ENCODE data around the gene CORIN.

Gene CORIN

GRCh38 chr4:47686294-47686872 is 151.5 kb downstream of the CORIN start:
- TF ChIP-seq, protein P1, sequence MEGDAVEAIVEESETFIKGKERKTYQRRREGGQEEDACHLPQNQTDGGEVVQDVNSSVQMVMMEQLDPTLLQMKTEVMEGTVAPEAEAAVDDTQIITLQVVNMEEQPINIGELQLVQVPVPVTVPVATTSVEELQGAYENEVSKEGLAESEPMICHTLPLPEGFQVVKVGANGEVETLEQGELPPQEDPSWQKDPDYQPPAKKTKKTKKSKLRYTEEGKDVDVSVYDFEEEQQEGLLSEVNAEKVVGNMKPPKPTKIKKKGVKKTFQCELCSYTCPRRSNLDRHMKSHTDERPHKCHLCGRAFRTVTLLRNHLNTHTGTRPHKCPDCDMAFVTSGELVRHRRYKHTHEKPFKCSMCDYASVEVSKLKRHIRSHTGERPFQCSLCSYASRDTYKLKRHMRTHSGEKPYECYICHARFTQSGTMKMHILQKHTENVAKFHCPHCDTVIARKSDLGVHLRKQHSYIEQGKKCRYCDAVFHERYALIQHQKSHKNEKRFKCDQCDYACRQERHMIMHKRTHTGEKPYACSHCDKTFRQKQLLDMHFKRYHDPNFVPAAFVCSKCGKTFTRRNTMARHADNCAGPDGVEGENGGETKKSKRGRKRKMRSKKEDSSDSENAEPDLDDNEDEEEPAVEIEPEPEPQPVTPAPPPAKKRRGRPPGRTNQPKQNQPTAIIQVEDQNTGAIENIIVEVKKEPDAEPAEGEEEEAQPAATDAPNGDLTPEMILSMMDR (IDR thresholded peaks at IDR 0.05; ENCODE audit: borderline replicate concordance, extremely low read depth, low read length, poor library complexity, severe bottlenecking) = peak; percentile 81
- no peak for TF ChIP-seq EZH2 (IDR thresholded peaks at IDR 0.05; ENCODE audit: borderline replicate concordance, low read depth, low read length, severe bottlenecking)
- no peaks in the 10 kb centered on the region for H4K20me1 ChIP-seq (ENCODE audit: insufficient read depth, low read length)
- no peaks in the 10 kb centered on the region for H3K36me3 ChIP-seq (ENCODE audit: insufficient read depth, low read length)
- H3K4me1 ChIP-seq (ENCODE audit: insufficient read depth, low read length) = no peaks in the 10 kb centered on the region
- no peak overlapping the region for H3K9ac ChIP-seq (ENCODE audit: low read depth, low read length)
- no peak overlapping the region for H3K4me3 ChIP-seq (ENCODE audit: low read depth in 1 of 2, low read length in 2 of 2)
- peak; percentile 64 for DNase-seq
- H3K4me2 ChIP-seq (ENCODE audit: insufficient read depth, low read length) = no peak overlapping the region
- H3K79me2 ChIP-seq (ENCODE audit: insufficient read depth, low read length) = no peaks in the 10 kb centered on the region
- no peaks in the 10 kb centered on the region for H3K9me3 ChIP-seq (ENCODE audit: insufficient read depth, low read length, severe bottlenecking)
- peaks cover 11% of the 10 kb centered on the region for H3K27me3 ChIP-seq (ENCODE audit: insufficient read depth, low read length, poor library complexity)
- H3K27ac ChIP-seq (ENCODE audit: low read length) = no peak overlapping the region
- ATAC-seq (ENCODE audit: insufficient read depth, low read depth) = peak; percentile 88
- H2AFZ ChIP-seq (ENCODE audit: low read depth, low read length) = no peak overlapping the region

DNA sequence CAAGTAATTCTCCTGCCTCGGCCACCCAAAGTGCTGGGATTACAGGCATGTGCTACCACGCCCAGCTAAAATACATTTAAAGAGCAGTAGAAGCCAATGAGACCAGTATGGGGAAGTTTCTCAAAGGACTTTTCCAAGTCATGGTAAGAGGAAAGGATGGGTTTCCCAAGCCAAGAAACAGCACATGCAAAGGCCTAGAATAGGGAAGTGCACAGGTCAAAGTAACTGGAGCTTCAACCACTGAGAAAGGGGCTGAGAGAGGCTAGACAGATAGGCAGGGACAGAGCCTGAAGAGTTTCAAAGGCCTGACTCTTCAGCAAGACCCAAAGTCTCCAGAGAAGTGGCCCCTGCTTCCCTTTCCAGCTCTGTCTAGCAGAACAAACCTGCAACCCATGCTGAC is 162.1 kb downstream of the CORIN start:
- Histone ChIP-seq H3K27ac (ENCODE audit: low read length) (no peak overlapping the region), H3K36me3 (ENCODE audit: insufficient read depth, low read length) (no peaks in the 10 kb centered on the region), H3K9me3 (ENCODE audit: insufficient read depth, low read length, severe bottlenecking) (no peaks in the 10 kb centered on the region), H3K9ac (ENCODE audit: low read depth, low read length) (no peak overlapping the region), H3K4me2 (ENCODE audit: insufficient read depth, low read length) (no peak overlapping the region), H3K27me3 (ENCODE audit: insufficient read depth, low read length, poor library complexity) (peaks cover 4% of the 10 kb centered on the region), H3K79me2 (ENCODE audit: insufficient read depth, low read length) (no peaks in the 10 kb centered on the region), H3K4me3 (ENCODE audit: low read depth in 1 of 2, low read length in 2 of 2) (no peak overlapping the region), H4K20me1 (ENCODE audit: insufficient read depth, low read length) (no peaks in the 10 kb centered on the region), H2AFZ (ENCODE audit: low read depth, low read length) (no peak overlapping the region), H3K4me1 (ENCODE audit: insufficient read depth, low read length) (no peaks in the 10 kb centered on the region)
- ATAC-seq (ENCODE audit: insufficient read depth, low read depth) = no peak
- no peak for DNase-seq
- no peak for TF ChIP-seq EZH2 (IDR thresholded peaks at IDR 0.05; ENCODE audit: borderline replicate concordance, low read depth, low read length, severe bottlenecking)
- TF ChIP-seq, protein P1 (IDR thresholded peaks at IDR 0.05; ENCODE audit: borderline replicate concordance, extremely low read depth, low read length, poor library complexity, severe bottlenecking) = no peak

DNA sequence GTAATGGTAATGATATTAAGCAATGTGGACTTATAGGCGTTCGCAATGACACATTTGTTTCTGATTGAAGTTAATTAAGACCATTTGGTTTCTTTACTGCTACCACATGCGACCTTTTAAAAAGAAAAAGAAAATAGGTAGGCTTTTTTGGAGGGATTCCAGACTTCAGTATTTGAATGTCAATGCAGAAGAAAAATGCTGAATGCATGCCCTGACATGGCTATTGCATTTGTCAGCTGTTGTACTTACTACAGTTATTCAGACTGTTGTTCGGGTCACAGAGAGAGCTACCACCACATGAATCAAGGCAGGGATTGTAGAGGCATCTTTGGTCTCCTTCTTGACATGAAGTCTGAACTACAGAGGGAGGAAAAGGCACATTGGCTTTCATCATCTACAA is 163.7 kb downstream of the CORIN start:
- Histone ChIP-seq H3K4me1 (ENCODE audit: insufficient read depth, low read length) (no peaks in the 10 kb centered on the region), H4K20me1 (ENCODE audit: insufficient read depth, low read length) (no peaks in the 10 kb centered on the region), H3K79me2 (ENCODE audit: insufficient read depth, low read length) (no peaks in the 10 kb centered on the region), H3K9me3 (ENCODE audit: insufficient read depth, low read length, severe bottlenecking) (no peaks in the 10 kb centered on the region), H3K9ac (ENCODE audit: low read depth, low read length) (no peak overlapping the region), H3K27me3 (ENCODE audit: insufficient read depth, low read length, poor library complexity) (peaks cover 4% of the 10 kb centered on the region), H3K4me3 (ENCODE audit: low read depth in 1 of 2, low read length in 2 of 2) (no peak overlapping the region), H3K4me2 (ENCODE audit: insufficient read depth, low read length) (no peak overlapping the region), H3K27ac (ENCODE audit: low read length) (no peak overlapping the region), H3K36me3 (ENCODE audit: insufficient read depth, low read length) (no peaks in the 10 kb centered on the region), H2AFZ (ENCODE audit: low read depth, low read length) (no peak overlapping the region)
- TF ChIP-seq EZH2 (IDR thresholded peaks at IDR 0.05; ENCODE audit: borderline replicate concordance, low read depth, low read length, severe bottlenecking) = no peak
- TF ChIP-seq, protein P1 (IDR thresholded peaks at IDR 0.05; ENCODE audit: borderline replicate concordance, extremely low read depth, low read length, poor library complexity, severe bottlenecking) = no peak
- ATAC-seq (ENCODE audit: insufficient read depth, low read depth) (no peak), DNase-seq (no peak)

All from DND-41 (cell line).